Measurements from ENCODE around the gene RPL35.

RPL35 gene

DNA sequence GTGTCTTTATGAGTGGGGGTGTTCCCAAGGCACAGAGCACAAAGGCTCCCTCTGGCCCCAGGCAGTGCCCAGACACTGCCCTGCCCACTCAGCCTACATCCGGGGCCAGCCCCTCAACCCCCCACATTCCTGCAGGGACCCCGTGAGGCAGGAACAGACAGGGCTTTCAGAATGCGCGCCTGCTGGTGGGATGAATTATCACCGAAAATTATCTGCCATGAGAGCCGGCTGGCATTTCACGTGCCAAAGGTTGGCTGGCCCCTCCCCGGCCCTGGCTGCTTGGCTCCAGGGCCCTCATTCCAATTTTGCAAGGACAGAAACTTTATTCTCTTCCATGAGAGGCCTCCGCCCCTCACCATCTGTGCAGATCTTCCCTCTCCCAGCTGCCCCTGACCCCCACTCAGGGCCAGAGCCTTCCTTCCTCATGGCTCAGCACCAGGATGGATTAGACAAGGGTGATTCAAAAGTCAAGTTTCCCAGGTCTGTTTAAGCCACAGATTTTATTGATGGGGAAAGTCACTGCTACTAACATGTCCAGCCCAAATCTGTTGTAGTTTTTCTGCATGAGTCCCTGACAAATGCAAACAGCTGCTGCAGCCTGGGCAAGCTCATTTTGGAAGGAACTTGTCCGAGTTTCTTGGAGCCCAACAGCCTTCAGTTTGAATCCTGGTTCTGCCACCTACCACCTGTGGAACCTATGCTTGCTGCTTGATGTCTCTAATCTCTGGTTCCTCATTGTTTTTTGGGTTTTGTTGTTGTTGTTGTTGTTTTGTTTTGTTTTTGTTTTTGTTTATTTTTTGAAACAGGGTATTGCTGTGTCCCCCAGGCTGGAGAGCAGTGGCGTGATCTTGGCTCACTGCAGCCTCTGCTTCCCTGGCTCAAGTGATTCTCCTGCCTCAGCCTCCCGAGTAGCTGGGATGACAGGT, 40.8 kb downstream of the RPL35 start:
- DNase-seq (ENCODE audit: low spot score): no peak

GRCh38 chr9:124818431-124819281, 43.1 kb downstream of the RPL35 start:
- DNase-seq (ENCODE audit: low spot score): no peak

- DNase-seq (ENCODE audit: low spot score): no peak
Observed at GRCh38 chr9:124815601-124816000, 46.2 kb downstream of the RPL35 start.

DNA sequence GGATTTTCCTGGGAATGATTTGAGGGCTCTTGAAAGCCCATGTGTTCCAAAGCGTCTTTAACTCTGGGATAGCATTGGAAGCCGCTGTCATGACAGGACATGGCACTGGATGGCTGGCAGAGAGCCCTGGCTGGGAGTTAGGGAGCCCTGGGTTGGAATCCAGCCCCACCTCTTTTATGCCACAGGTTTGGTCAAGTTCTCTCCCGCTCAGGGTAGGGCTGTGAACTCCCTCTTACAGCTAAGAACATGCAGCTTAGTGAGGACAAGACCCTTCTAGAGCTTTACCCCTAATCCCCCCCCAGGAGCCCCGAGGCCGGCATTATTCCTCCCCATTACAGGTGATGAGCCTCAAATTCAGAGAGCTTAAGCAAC, 47.6 kb downstream of the RPL35 start:
- DNase-seq (ENCODE audit: low spot score): no peak

DNA sequence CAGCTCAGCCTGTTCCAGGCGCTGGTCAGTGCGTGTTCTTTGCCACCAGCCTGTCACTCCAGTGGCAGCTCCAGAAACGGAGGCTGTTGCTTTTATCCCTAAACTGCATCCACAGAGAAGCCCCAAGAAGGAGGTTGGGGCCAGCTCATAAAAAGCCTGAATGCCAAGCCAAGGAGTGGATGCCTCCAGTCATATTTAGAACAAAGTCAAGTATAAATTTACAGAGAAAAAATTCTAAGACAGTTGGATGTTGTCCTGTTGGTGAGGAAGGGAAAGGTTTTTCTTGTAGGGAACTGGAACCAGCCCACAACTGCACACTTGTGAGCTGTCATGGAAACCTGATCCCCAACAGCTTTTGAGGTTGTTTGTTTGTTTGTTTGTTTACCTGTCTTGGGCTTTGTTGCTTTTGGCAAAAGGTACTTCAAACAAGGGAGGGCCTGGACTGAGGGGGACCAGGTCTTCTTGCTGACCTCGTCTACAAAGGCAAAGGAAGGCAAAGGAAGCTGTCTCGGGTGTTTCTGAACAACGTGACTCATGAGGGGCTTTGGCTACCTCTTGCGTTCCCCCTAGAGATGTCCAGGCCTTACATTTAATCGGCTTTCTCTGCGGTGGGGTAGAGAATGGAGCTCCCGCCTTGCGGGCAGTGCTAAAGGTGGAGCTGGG, 48.1 kb downstream of the RPL35 start:
- DNase-seq (ENCODE audit: low spot score): no peak

DNA sequence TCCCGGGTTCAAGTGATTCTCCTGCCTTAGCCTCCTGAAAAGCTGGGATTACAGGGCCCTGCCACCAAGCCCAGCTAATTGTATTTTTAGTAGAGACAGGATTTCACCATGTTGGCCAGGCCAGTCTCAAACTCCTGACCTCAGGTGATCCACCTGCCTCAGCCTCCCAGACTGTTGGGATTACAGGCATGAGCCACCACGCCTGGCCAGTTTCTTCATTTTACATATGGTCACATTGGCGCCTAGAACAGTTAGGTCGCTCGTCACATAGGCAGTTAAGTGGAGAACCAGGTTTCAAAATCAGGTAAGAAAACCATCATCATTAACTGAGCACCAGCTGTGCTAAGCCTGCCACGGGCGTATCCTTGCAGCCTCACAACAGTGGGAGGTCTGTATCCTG, 48.7 kb downstream of the RPL35 start:
- no peak for DNase-seq (ENCODE audit: low spot score)

DNA sequence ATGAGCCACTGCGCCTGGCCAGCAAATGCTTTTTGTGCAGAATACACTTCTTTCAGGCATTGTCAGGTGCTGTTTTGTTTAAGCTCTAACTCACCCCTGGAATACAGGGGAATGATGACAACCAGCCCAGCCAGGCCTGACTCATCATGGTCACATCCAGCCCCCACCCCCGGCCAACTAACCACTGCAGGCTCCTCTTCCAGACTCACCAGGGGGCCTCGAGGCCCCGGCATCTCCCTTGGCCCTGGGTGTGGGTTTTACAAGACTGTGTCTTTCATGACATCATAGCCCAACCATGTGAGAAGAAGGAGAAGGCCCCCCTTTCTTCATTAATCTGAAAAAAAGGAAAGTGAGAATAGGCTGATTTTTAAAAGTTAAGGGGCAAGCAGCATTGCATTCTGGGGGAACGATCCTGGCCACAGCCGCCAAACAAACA, 49.3 kb downstream of the RPL35 start:
- DNase-seq (ENCODE audit: low spot score): no peak

GRCh38 chr9:124810663-124811355, 50.9 kb downstream of the RPL35 start:
- DNase-seq (ENCODE audit: low spot score): no peak

GRCh38 chr9:124809741-124810500, 51.8 kb downstream of the RPL35 start:
- no peak for DNase-seq (ENCODE audit: low spot score)

DNA sequence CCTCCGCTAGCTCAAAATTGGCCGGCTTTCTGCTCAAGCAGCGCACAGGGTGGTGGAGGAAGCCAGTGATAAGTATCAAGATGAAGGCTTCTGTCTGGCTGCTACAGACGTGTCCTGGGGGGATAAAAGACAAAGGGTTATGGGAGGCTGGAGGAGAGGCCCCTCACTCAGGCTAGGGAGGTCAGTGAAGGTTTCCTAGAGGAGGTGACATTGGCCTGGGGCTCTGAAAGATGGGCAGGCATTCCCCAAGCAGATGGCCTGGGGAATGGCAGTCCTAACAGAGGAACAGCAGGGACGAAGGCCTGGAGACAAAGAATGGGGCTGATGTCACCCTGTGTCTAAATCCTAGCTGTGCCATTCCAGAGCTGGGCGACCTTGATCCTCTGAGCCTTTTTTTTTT, 52.5 kb downstream of the RPL35 start:
- no peak for DNase-seq (ENCODE audit: low spot score)

DNA sequence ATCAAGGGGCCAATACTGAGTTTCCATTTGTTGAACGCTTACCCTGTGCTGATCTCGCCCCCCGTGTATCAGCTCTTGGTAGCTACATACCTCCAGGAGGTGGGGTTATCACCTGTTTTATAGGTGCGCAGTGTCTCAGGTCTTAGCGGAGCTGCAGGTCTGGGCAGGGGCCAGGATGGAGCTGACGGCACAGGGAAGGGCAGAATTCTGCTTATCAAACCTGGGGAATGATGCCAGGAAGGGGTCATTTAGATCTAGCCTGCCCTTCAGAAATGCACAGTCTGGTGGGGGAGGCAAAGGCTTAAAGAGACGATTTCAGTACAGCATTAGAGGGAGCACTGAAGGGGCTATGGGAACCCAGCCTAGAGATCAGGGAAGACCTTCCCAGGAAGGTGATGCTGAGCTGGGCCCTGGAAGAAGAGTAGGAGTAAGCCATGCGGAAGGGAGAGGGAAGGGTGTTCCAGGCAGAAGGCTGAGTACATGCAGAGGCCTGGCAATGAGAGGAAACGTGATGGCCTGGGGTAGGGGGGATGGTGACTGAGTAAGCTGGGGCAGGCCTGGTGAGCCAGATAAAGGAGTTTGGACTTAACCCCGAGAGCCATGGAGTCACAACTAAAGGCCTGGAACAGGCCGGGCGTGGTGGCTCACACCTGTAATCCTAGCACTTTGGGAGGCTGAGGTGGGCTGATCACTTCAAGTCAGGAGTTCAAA, 53.4 kb downstream of the RPL35 start:
- no peak for DNase-seq (ENCODE audit: low spot score)

All from putamen (tissue), 1 donor.